OCI-LY1 (cell line): ENCODE measurements around the gene PHKB.

Source experiments
- H2AFZ ChIP-seq: fragments of 200-600 bp; sonication (generic), shearing (Covaris generic); 2 replicates; pipeline ENCODE4 v1.6.0; 2014; ENCODE audit warnings: antibody characterized with exemption, mild to moderate bottlenecking, low read length
- H3F3A ChIP-seq: fragments of 200-600 bp; sonication (generic), shearing (Covaris generic); 2 replicates; pipeline ENCODE4 v1.6.0; 2014; ENCODE audit warnings: mild to moderate bottlenecking, antibody characterized with exemption, low read length, moderate library complexity; ENCODE audit not compliant: insufficient read depth
- H3K27ac ChIP-seq: fragments of 200-600 bp; sonication (generic); 2 replicates; pipeline ENCODE4 v1.5.1; 2014; ENCODE audit warnings: low read length, mixed run types, mild to moderate bottlenecking, low read depth; ENCODE audit not compliant: poor library complexity, severe bottlenecking
- H3K27me3 ChIP-seq: fragments of 200-600 bp; sonication (generic); 2 replicates; pipeline ENCODE4 v1.6.0; 2014; ENCODE audit warnings: antibody characterized with exemption, mild to moderate bottlenecking, low read length, moderate library complexity; ENCODE audit not compliant: insufficient read depth
- H3K36me3 ChIP-seq: fragments of 200-600 bp; sonication (generic); 2 replicates; pipeline ENCODE4 v1.6.1; 2014; ENCODE audit warnings: mild to moderate bottlenecking, antibody characterized with exemption, low read length, moderate library complexity, mixed read lengths; ENCODE audit not compliant: insufficient read depth
- H3K4me1 ChIP-seq: fragments of 200-600 bp; sonication (generic); 2 replicates; pipeline ENCODE4 v1.5.1; 2014; ENCODE audit warnings: mild to moderate bottlenecking, low read length, moderate library complexity; ENCODE audit not compliant: insufficient read depth, severe bottlenecking
- H3K4me2 ChIP-seq: fragments of 200-600 bp; sonication (generic), shearing (Covaris generic); 2 replicates; pipeline ENCODE4 v1.6.1; 2014; ENCODE audit warnings: low read length
- H3K4me3 ChIP-seq: fragments of 200-600 bp; sonication (generic); 2 replicates; pipeline ENCODE4 v1.5.1; 2014; ENCODE audit warnings: low read length, low read depth, mild to moderate bottlenecking, mixed read lengths; ENCODE audit not compliant: poor library complexity, severe bottlenecking
- H3K79me2 ChIP-seq: fragments of 200-600 bp; shearing (Covaris generic); 2 replicates; pipeline ENCODE4 v1.6.1; 2016; ENCODE audit warnings: mixed run types, low read length, mixed read lengths; ENCODE audit not compliant: insufficient read depth
- H3K9ac ChIP-seq: fragments of 200-600 bp; sonication (generic), shearing (Covaris generic); 2 replicates; pipeline ENCODE4 v1.6.1; 2014; ENCODE audit warnings: mild to moderate bottlenecking, low read length, mixed read lengths
- H3K9me2 ChIP-seq: fragments of 200-600 bp; sonication (generic), shearing (Covaris generic); 2 replicates; pipeline ENCODE4 v1.6.1; 2014; ENCODE audit warnings: low read depth, mild to moderate bottlenecking, low read length, mixed read lengths
- H3K9me3 ChIP-seq: fragments of 200-600 bp; shearing (Covaris generic); 2 replicates; pipeline ENCODE4 v1.6.1; 2014; ENCODE audit warnings: low read length, mixed read lengths
- H4K20me1 ChIP-seq: fragments of 200-600 bp; sonication (generic), shearing (Covaris generic); 2 replicates; pipeline ENCODE4 v1.6.0; 2016; ENCODE audit warnings: mild to moderate bottlenecking, low read length; ENCODE audit not compliant: insufficient read depth
- CTCF ChIP-seq: fragments of 200-600 bp; sonication (generic), shearing (Covaris generic); IDR thresholded peaks from 2 replicates; pipeline ENCODE4 v1.5.1; 2017; ENCODE audit warnings: mild to moderate bottlenecking, antibody characterized with exemption, low read length, moderate library complexity, mixed read lengths
- EZH2 ChIP-seq: fragments of 200-600 bp; sonication (generic), shearing (Covaris generic); IDR thresholded peaks from 2 replicates; pipeline ENCODE4 v1.8.0; 2017; ENCODE audit warnings: borderline replicate concordance, mixed run types, mild to moderate bottlenecking, antibody characterized with exemption, low read length, moderate library complexity, mixed read lengths

Gene PHKB

DNA sequence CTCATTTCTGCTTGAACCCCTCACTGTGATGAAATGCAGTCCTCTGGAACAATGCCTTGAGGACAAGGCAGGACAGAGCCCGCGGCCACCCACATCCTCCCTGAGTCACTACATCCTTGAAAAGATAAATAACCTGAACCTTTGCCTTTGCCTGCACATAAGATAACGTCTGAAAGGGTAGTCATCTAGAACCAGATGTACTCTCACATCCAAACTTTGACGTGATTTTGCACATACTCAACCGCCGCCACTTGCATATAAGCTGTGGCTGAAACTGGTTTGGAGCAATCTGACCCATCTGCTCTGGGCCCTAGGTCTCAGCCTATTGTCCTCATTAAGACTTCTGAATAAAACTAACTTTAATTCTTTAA lies 252.1 kb downstream of the PHKB start:
- Histone ChIP-seq H3F3A (no peaks in the 10 kb centered on the region), H3K9ac (no peak overlapping the region), H3K27me3 (no peaks in the 10 kb centered on the region), H3K27ac (no peak overlapping the region), H2AFZ (no peak overlapping the region), H3K4me1 (no peaks in the 10 kb centered on the region), H3K4me3 (no peak overlapping the region), H3K9me2 (no peaks in the 10 kb centered on the region), H3K9me3 (no peaks in the 10 kb centered on the region), H3K36me3 (no peaks in the 10 kb centered on the region), H3K4me2 (no peak overlapping the region), H3K79me2 (no peaks in the 10 kb centered on the region), H4K20me1 (no peaks in the 10 kb centered on the region)
- TF ChIP-seq CTCF (no peak), EZH2 (no peak)

DNA sequence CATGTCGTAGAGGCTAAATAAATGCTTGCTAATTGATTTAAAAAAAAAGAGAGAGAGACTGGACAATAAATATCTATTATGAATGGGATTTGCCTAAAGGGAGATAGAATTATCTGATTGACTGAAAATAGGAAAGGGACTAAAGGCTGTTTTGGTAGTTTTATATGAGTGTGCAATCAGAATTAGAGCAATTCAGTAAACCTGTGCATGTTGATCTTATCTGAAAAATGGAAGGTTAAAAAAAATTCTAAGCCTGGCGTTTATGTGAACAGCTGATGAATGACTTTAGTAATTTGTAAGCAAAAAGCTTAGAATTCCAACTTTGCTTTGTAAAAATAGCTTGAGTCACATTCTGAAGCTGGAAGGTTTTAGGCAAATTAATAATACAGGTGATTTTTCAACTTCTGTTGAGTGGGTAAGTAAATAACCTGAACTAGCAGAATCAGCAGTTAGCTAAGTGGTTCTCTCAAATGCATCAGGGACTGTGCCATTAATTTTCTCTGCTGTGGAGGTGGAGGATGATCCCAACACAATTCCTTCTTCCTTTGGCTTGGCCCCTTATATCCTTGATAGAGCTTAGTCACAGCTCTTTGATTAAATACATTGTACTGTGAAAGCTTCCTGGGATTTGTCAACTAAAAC lies 254.4 kb downstream of the PHKB start:
- no peak overlapping the region for H3K4me2 ChIP-seq
- TF ChIP-seq EZH2: no peak
- no peak for TF ChIP-seq CTCF
- no peak overlapping the region for H3K9ac ChIP-seq

DNA sequence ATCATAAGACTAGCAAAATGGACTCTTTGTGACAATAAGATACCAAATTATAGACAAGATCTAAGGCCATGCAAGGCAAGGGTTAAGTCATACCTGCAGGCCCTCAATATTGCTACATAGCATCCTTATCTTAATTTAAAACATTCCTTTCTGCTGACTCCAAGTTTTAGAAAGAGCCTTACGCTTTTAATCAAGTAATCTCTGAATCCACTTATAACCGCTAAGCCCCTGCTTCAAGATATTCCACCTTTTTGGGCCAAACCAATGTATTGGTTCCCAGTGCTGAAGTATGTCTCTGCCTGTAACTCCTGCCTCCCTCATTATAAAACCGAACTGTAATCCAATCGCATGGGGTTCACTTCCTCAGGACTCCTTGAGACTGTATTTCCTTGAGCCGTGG lies 255.4 kb downstream of the PHKB start:
- Histone ChIP-seq H3K27ac (no peak overlapping the region), H3F3A (no peaks in the 10 kb centered on the region), H3K36me3 (no peaks in the 10 kb centered on the region), H2AFZ (no peak overlapping the region), H3K4me3 (no peak overlapping the region), H3K9ac (no peak overlapping the region), H3K4me2 (no peak overlapping the region), H3K4me1 (no peaks in the 10 kb centered on the region), H3K9me2 (no peaks in the 10 kb centered on the region), H4K20me1 (no peaks in the 10 kb centered on the region), H3K79me2 (no peaks in the 10 kb centered on the region), H3K27me3 (no peaks in the 10 kb centered on the region), H3K9me3 (no peaks in the 10 kb centered on the region)
- no peak for TF ChIP-seq EZH2
- TF ChIP-seq CTCF: no peak

More for the DNA sequence above, 254.4 kb downstream of the PHKB start:
- Histone ChIP-seq H3K79me2 (no peaks in the 10 kb centered on the region), H3K9me2 (no peaks in the 10 kb centered on the region), H3K27ac (no peak overlapping the region), H2AFZ (no peak overlapping the region), H4K20me1 (no peaks in the 10 kb centered on the region), H3K27me3 (no peaks in the 10 kb centered on the region), H3K4me1 (no peaks in the 10 kb centered on the region), H3F3A (no peaks in the 10 kb centered on the region), H3K9me3 (no peaks in the 10 kb centered on the region), H3K4me3 (no peak overlapping the region), H3K36me3 (no peaks in the 10 kb centered on the region)
